Stomach (tissue), 4 donors: ENCODE results near the gene CAV1.

Experiments used
- CTCF ChIP-seq, 7 experiments: fragments of 450-650 bp in 4 of 7; fragments of 200-600 bp in 3 of 7; sonication (generic) in 3 of 7; IDR thresholded peaks; one replicate each; pipeline ENCODE4 v1.5.1; 2016 to 2019; ENCODE audit warnings: antibody characterized with exemption in 7 of 7, control low read depth in 2 of 7, mild to moderate bottlenecking in 1 of 7
- EP300 ChIP-seq: sonication (generic); formaldehyde crosslinking; IDR thresholded peaks from one replicate; pipeline ENCODE4 v1.6.1; 2017; ENCODE audit warnings: antibody characterized with exemption
- POLR2A ChIP-seq, 4 donors: fragments of 450-650 bp; IDR thresholded peaks; one replicate each; pipeline ENCODE4 v1.6.1; 2016; ENCODE audit warnings: antibody characterized with exemption in 4 of 4, control low read depth in 2 of 4, mild to moderate bottlenecking in 1 of 4, moderate library complexity in 1 of 4
- POLR2AphosphoS5 ChIP-seq, 3 donors: sonication (generic); formaldehyde crosslinking; IDR thresholded peaks; one replicate each; pipeline ENCODE4 v1.6.1; 2016; ENCODE audit warnings: antibody characterized with exemption in 3 of 3

- TF ChIP-seq CTCF (IDR thresholded peaks at IDR 0.05) (no peak), POLR2A (IDR thresholded peaks at IDR 0.05) (no peak), POLR2AphosphoS5 (IDR thresholded peaks at IDR 0.05) (no peak), EP300 (no peak)
Observed at GRCh38 chr7:116491887-116492653, 32.8 kb upstream of the CAV1 start.
